ENCODE results near the gene ZCCHC2. TPM values are rescaled to one million over a fixed set of nuclear protein-coding genes. Genes with fewer than 3 reads are reported as not detected.

Gene ZCCHC2
- total RNA-seq, 1 donor from 2014 or later: 18.3 TPM

- no peak overlapping the region for H3K4me3 Mint-ChIP-seq
- no peak for TF ChIP-seq CTCF (IDR thresholded peaks at IDR 0.05; ENCODE audit: unreplicated experiment)
- H3K4me1 Mint-ChIP-seq: peaks cover 20% of the 10 kb centered on the region
- no peak for DNase-seq (ENCODE audit: low spot score in 2 of 2, unreplicated experiment in 2 of 2)
- peaks cover 4% of the 10 kb centered on the region for H3K36me3 Mint-ChIP-seq
- no peaks in the 10 kb centered on the region for H3K27me3 Mint-ChIP-seq (ENCODE audit: low read depth)
- H3K9me3 Mint-ChIP-seq: peaks cover 11% of the 10 kb centered on the region
- peak overlapping the region; percentile 70 for H3K27ac Mint-ChIP-seq
These were observed 36.4 kb upstream of the ZCCHC2 start for GRCh38 chr18:62486290-62486964.

- DNase-seq (ENCODE audit: low spot score in 2 of 2, unreplicated experiment in 2 of 2): no peak
- Mint-ChIP-seq H3K27ac (no peak overlapping the region), H3K27me3 (ENCODE audit: low read depth) (no peaks in the 10 kb centered on the region), H3K36me3 (no peaks in the 10 kb centered on the region), H3K4me3 (no peak overlapping the region), H3K4me1 (peaks cover 20% of the 10 kb centered on the region), H3K9me3 (peaks cover 4% of the 10 kb centered on the region)
- no peak for TF ChIP-seq CTCF (IDR thresholded peaks at IDR 0.05; ENCODE audit: unreplicated experiment)
These were observed 35.7 kb upstream of the ZCCHC2 start for GRCh38 chr18:62487161-62487560.

GRCh38 chr18:62490967-62491695 is 31.7 kb upstream of the ZCCHC2 start:
- DNase-seq (ENCODE audit: low spot score in 2 of 2, unreplicated experiment in 2 of 2): no peak
- H3K27ac Mint-ChIP-seq: no peak overlapping the region
- H3K9me3 Mint-ChIP-seq: no peaks in the 10 kb centered on the region
- H3K4me3 Mint-ChIP-seq: no peak overlapping the region
- no peaks in the 10 kb centered on the region for H3K36me3 Mint-ChIP-seq
- H3K4me1 Mint-ChIP-seq: peaks cover 6% of the 10 kb centered on the region
- TF ChIP-seq CTCF (IDR thresholded peaks at IDR 0.05; ENCODE audit: unreplicated experiment): no peak
- H3K27me3 Mint-ChIP-seq (ENCODE audit: low read depth): no peaks in the 10 kb centered on the region

- Mint-ChIP-seq H3K27me3 (ENCODE audit: low read depth) (no peaks in the 10 kb centered on the region), H3K4me1 (no peaks in the 10 kb centered on the region), H3K27ac (no peak overlapping the region), H3K36me3 (no peaks in the 10 kb centered on the region), H3K9me3 (no peaks in the 10 kb centered on the region), H3K4me3 (no peak overlapping the region)
- no peak for TF ChIP-seq CTCF (IDR thresholded peaks at IDR 0.05; ENCODE audit: unreplicated experiment)
- no peak for DNase-seq (ENCODE audit: low spot score in 2 of 2, unreplicated experiment in 2 of 2)
These were observed 29.6 kb upstream of the ZCCHC2 start for GRCh38 chr18:62493033-62493862.

- Mint-ChIP-seq H3K4me3 (no peak overlapping the region), H3K27ac (no peak overlapping the region), H3K4me1 (no peaks in the 10 kb centered on the region), H3K9me3 (no peaks in the 10 kb centered on the region), H3K27me3 (ENCODE audit: low read depth) (peaks cover 2% of the 10 kb centered on the region), H3K36me3 (no peaks in the 10 kb centered on the region)
- no peak for DNase-seq (ENCODE audit: low spot score in 2 of 2, unreplicated experiment in 2 of 2)
- no peak for TF ChIP-seq CTCF (IDR thresholded peaks at IDR 0.05; ENCODE audit: unreplicated experiment)
These were observed 28.1 kb upstream of the ZCCHC2 start for GRCh38 chr18:62494764-62495163.
